Suppressor macrophage treated with lipopolysaccharide for 4 hours (primary cell): Measurements from ENCODE around the gene PILRB.
"Not testable (repeated sequence)": the region's sequence is repeated elsewhere in the genome, so short reads cannot be mapped to it uniquely, and the experiment has no call there.

Source experiments
- DNase-seq: peaks from one replicate; pipeline ENCODE4 v3.0.0-alpha.2; 2020

Gene PILRB

GRCh38 chr7:100357131-100357561, 771 bp upstream of the PILRB start:
- no peak for DNase-seq

GRCh38 chr7:100358857-100359212, 918 bp downstream of the PILRB start:
- no peak for DNase-seq

GRCh38 chr7:100360135-100360854, 2.4 kb downstream of the PILRB start:
- peak; percentile 44 for DNase-seq

- DNase-seq, result no peak
Measured at GRCh38 chr7:100363098-100363497, 5.2 kb downstream of the PILRB start.

- not testable (repeated sequence) for DNase-seq
Measured at GRCh38 chr7:100363797-100364196, 5.9 kb downstream of the PILRB start.

GRCh38 chr7:100364480-100364879, 6.6 kb downstream of the PILRB start:
- DNase-seq, result no peak

- not testable (repeated sequence) for DNase-seq
Measured at GRCh38 chr7:100365998-100366367, 8.1 kb downstream of the PILRB start.

GRCh38 chr7:100366411-100367250, 8.7 kb downstream of the PILRB start:
- DNase-seq, result no peak

- DNase-seq, result no peak
Measured at GRCh38 chr7:100367251-100367620, 9.3 kb downstream of the PILRB start.

- no peak for DNase-seq
Measured at GRCh38 chr7:100367676-100368613, 10.0 kb downstream of the PILRB start.

GRCh38 chr7:100369105-100369504, 11.2 kb downstream of the PILRB start:
- peak; percentile 96 for DNase-seq

- DNase-seq, result no peak
Measured at GRCh38 chr7:100370303-100370702, 12.4 kb downstream of the PILRB start.

GRCh38 chr7:100370746-100371145, 12.8 kb downstream of the PILRB start:
- DNase-seq, result no peak

- DNase-seq, result no peak
Measured at GRCh38 chr7:100371561-100372171, 13.7 kb downstream of the PILRB start.

GRCh38 chr7:100372256-100372655, 14.3 kb downstream of the PILRB start:
- DNase-seq, result peak; percentile 94

GRCh38 chr7:100372694-100373093, 14.8 kb downstream of the PILRB start:
- no peak for DNase-seq

GRCh38 chr7:100373261-100373831, 15.4 kb downstream of the PILRB start, which contains the start of gene PILRA:
TSS of gene PILRA (plus strand) at chr7:100373487. CDS start at chr7:100373657, 170 bp downstream.
- peak; percentile 85 for DNase-seq

- not testable (repeated sequence) for DNase-seq
Measured at GRCh38 chr7:100373870-100374598, 16.1 kb downstream of the PILRB start.

- no peak for DNase-seq
Measured at GRCh38 chr7:100374601-100375000, 16.7 kb downstream of the PILRB start.

- no peak for DNase-seq
Measured at GRCh38 chr7:100376066-100376465, 18.1 kb downstream of the PILRB start.

GRCh38 chr7:100378114-100378755, 20.3 kb downstream of the PILRB start:
- peak; percentile 52 for DNase-seq
